GM21737 (cell line): ENCODE results near the gene ARAF.
"Not testable (repeated sequence)": the region's sequence is repeated elsewhere in the genome, so short reads cannot be mapped to it uniquely, and the experiment has no call there.

Experiments used
- ATAC-seq: cut with Tn5 transposase; IDR thresholded peaks from one replicate; pipeline ENCODE4 v1.9.1; 2021; ENCODE audit warnings: mild to moderate bottlenecking, moderate library complexity; ENCODE audit not compliant: unreplicated experiment

Gene ARAF

DNA sequence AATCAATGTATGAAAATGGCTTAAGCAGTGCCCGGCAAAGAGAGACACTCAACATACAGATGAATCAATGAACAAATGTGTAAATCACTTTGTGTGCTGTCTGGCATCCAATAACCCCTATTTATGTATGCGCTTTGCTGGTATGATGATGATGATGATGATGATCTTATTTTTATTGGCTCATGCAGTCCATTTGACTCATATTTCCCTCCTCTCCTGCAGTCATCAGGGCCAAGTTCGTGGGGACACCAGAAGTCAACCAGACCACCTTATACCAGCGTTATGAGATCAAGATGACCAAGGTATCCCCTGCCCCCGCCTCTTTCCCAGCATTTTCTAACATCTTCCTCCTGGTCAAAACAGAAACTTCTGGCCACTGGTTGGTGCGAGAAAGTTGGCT lies 23.7 kb downstream of the ARAF start:
- no peak for ATAC-seq

DNA sequence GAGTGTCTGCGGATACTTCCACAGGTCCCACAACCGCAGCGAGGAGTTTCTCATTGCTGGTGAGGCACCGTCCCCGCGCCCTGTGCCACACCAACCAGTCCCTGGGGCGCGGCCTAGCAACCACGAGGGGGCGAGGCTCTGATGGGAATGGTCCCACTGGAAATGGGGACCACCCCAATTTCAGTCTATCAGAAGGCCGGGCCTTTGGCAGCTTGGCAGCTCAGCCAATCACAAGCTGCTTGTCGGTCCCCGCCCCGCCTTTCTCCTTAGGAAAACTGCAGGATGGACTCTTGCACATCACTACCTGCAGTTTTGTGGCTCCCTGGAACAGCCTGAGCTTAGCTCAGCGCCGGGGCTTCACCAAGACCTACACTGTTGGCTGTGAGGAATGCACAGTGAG lies 24.3 kb downstream of the ARAF start:
- no peak for ATAC-seq

DNA sequence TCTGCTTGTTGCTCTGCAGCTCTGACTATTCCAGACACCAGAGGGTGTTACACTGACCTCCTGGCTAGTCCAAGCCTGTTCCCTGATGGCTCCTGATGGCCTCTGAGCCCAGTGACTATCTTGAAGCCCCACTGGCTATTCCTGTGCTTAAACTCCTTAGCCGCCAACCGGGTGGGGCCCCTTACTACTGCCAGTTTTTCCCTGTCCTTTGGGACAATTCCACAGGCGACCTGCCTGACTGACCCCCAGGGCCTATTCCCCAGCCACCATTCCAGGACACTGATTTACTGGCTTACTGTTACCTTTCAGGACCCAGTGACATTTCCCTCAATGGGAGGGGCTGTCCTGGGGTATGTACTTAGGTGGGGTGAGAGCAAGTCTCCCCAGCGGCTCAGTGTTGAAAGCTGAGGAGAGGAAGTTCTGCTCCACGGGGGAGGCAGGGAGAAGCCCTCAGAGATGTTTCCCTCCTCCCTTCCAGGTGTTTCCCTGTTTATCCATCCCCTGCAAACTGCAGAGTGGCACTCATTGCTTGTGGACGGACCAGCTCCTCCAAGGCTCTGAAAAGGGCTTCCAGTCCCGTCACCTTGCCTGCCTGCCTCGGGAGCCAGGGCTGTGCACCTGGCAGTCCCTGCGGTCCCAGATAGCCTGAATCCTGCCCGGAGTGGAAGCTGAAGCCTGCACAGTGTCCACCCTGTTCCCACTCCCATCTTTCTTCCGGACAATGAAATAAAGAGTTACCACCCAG lies 25.2 kb downstream of the ARAF start:
- no peak for ATAC-seq

DNA sequence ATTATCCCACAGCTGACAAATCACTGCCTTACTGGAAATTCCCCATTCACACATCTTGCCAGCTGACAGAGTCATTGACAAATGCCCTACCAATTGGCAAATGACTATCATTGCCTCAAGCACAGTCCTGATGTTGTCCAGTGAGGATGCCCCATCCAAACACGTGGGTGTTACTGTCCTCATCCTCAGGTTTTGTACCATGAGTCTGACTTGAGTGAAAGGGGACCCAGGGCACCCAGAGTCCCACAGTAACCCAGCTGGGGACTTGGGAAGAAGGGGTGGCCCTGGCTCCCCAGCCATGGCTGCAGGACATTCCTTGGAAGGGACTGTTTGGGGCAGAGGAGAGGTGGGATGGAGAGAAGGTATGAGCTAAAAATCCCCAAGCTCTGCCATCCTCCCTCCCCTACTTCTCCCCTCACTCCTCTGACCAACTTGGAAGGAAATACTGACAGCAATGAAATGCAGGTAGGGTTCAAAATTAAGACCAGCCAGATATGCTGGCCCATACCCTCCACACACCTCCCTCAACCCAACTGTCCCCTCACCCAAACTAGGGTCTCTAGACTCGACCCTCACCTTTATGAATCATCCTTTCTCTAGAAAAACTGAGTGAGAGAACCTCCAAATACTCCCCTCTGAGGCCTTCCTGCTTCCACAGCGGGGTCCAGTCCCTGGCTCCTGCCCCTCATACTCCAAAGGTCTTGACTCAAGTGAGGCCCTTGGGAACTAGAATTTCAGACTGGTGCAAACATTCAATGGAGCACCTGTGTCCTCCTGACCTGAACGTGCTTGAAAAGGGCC lies 26.3 kb downstream of the ARAF start:
- no peak for ATAC-seq

DNA sequence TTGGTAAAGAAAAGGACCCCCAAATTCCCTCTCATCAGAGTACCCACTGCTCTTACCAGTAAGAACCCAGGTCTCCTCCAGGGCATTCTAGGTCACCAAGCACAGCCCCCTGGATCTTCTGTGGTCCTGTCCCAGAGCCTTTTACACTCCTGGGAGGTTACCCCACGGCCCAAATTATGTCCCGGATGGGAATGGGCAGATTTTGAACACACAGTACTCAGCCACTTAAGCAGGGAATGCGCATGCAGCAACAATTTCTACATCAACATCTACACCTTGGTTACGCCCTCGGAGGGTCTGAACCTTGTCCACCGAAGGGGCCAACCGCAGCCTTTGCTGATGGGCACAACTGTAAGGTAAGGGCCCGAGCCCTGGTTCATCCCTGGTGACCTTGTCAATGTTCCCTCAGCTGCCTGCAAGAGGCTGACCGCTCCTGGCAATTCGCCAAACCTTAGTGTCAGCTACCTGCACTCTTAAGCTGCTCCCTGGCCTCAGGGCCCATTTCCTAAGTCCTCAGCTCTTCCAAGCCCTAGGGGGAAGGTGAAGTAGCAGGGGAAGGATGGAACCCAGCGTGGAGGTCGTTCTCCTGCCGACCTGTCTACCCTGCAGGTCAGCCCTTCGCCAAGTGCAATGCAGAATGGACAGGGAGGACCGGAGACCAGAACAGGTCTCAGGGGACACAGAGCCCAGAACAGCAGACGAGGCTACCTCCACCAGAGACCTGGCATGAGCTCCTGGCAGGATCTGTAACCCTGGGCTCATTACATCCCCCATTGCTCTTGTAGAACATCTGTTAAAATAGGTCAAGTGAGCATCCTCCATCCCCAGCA lies 27.1 kb downstream of the ARAF start:
- ATAC-seq = no peak

DNA sequence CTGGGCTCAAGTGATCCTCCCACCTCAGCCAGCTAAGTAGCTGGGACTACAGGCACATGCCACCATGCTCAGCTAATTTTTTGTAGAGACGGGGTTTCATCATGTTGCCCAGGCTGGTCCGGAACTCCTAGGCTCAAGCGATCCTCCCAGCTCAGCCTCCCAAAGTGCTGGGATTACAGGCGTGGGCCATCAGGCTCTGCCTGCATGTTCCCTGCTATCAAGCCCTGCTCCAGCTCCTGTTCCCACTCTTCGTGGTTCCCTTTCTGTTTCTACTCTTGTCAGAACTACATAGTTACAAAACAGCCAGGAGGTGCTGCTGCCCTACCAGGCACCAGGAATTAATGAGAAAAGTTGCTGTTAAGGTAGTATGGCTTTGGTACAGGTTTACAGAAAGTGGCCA lies 30.0 kb downstream of the ARAF start:
- no peak for ATAC-seq

DNA sequence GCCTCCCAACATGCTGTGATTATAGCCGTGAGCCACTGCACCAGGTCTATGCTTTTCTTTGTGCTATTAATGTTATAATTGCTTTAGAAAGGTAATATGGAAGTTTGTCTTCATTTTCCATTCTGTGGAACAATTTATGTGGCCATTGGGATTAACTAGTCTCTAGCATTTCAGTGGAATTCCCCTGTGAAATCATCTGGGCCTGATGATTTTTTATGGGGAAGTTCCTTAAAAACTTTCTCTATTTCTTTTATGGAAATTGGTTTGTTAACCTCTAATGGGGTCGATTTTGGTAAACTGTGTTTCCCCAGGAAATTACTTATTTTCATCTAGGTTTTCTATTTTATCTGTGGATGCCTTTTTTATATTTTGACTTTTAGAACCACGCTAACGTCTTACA lies 32.5 kb downstream of the ARAF start:
- ATAC-seq = no peak

DNA sequence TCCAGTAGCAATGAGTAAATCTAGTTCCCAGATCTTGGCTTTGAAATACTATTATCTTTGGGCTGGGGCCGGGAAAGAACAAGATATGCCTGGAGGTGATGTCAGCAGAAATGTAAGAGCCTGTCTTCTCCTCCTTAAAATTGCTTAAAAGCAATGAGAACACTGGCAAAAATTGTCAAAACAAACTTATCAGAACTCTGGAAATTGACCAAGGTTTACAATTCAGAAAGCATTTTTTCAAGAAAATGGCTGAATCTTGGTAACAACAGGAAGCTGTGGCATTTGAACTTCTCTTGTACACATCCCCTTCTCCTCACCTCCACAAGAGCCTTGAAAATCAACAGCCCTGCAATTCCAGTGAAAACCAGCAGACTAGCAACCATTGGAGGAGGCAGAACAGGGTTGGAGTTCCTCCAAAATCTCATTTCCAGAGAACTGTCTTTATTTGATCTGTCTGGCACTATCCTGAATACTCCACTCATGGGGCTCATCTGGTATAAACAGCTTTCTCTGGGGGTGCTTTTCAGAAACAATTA lies 34.8 kb downstream of the ARAF start:
- no peak for ATAC-seq

DNA sequence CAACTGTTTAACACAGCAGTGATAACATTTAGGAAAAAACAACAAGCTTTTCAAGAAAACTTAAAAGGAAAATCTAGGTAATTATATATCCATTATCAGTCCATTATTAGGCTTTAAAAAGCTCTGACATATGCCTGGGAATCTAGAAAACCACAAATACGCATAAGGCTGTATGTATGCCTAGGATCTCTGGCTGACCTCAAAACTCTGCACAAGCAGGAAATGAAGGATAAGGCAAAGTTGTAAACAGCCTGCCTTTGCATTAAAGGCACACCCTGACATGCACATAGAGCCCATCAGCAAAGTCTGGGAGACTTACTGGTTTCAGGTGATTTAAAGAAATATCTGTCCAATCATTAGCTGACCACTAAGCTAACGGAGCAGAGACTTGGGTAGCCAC lies 35.3 kb downstream of the ARAF start:
- no peak for ATAC-seq

DNA sequence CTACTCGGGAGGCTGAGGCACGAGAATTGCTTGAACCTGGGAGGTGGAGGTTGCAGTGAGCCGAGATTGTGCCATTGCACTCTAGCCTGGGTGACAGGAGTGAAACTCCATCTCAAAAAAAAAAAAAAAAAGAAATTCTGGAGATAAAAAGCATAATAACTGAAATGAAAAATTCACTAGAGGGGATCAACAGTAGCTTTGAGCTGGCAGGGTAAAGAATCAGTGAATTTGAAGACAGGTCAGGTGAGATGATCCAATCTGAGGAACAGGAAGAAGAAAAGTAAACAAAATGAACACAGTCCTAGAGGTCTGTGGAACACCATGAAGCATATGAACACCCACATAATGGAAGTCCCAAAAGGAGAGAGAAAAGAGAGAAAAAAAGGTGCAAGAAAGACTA lies 36.2 kb downstream of the ARAF start:
- no peak for ATAC-seq

DNA sequence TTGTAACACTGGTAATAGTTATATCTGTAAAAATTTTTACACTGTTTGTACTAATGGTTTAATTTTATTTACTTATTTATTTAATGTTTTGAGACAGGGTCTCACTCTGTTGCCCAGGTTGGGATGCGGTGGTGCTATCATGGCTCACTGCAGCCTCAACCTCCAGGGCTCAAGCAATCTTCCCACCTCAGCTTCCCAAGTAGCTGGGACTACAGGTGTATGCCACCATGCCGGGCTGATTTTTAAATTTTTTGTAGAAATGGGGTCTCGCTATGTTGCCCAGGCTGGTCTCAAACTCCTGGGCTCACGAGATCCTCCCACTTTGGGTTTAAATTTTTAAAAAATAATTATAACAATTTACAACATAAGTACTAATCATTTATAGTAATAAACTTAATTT lies 42.1 kb downstream of the ARAF start:
- ATAC-seq = not testable (repeated sequence)

DNA sequence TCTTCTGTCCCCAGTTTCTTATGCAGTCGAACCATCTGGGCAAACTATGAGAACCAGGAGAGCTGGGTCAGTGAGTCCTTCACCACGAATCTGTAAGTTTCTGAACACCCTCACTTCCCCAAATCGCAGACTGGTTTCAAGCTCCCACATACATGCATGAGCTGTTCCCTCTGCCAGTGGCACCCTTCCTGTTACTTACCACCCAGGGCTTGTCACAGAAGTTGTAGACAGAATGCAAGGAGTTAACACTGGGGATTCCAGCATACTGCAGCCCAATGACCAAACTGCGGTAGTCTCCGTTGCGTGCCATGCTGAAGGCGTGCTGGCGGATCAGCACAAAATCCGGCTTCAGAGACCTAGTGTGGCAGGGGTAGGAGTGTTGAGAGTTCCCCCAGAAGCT lies 44.0 kb downstream of the ARAF start:
- no peak for ATAC-seq

DNA sequence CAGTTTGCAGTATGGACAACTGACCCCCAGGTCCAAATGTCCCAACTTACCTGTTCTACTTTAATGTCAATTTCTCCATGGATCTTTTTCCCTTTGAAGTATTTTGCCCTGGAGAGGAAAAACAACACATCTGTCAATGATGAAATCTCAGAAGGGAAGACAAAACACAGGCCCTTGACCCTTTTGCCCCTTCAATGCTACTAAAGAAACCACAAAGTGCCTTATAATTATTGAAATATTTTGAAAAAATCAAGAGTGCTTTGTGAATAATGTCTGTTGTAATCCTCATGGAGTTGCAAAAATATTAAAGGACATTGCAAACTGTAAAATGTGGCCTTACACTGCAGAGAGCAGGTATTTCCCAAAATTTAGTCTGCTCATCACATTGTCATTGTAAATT lies 46.1 kb downstream of the ARAF start:
- ATAC-seq = no peak

DNA sequence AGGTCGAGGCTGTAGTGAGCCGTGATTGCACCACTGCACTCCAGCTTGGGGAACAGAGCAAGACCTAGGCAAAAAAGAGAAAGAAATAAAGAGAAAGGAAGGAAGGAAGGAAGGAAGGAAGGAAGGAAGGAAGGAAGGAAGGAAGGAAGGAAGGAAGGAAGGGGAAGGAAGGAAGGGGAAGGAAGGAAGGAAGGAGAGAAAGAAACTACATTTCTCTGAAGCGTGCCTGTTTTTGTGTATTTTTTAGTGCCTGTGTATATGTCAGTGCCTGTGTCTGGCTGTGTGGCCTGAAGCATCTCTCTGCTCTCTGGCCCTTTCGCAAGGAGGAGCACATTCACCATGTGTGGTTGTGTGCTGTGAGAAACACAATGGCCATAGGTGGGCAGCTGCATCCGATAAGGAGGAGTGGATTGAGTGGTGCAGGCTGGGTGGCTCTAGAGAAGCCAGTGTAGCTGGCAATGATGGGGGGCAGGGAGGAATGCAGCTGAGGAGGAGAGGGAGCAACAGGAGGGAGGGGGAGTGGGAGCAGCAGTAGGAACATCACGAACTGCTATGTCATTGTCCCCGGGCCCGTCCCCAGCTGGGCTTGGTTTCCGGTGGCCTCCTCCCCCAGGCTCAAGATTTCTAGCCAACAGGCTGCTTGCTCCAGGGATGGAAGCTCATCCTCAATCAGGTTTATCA lies 47.3 kb downstream of the ARAF start:
- no peak for ATAC-seq

DNA sequence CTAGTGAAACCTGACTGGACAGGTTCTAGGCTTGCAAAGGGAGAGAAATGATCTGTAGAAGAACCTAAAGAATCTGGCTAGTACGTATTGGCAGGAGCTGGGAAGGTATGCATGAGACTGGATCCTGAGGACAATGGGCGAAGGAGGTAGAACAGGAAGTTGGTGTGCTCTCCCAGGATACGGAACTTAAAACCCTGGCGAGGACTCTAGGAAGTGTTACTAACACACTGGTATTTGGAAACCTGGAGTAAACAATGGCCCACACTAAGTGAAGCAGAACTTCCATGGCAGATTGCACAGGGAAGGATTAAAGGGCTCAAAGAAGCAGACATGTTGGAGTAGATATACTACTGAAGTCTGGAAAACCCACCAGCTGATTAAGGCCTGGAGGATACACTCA lies 49.5 kb downstream of the ARAF start:
- no peak for ATAC-seq

DNA sequence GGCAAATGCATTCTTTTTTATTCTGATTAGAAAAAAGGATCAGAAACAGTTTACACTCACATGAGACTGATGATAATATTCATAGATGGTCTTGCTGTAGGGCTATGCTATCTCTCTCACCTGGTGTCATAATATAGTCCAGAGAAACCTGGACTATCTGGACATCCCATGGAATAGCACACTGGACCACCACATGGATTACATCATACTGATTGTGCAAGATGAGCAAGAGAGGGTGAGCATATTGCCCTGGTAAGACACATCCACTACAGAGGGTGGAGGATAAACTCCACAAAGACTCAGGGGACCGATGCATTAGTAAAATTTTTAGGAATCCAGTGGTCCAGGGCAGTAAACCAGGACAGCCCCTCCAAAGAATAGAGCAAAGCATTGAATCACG lies 50.5 kb downstream of the ARAF start:
- ATAC-seq = no peak

DNA sequence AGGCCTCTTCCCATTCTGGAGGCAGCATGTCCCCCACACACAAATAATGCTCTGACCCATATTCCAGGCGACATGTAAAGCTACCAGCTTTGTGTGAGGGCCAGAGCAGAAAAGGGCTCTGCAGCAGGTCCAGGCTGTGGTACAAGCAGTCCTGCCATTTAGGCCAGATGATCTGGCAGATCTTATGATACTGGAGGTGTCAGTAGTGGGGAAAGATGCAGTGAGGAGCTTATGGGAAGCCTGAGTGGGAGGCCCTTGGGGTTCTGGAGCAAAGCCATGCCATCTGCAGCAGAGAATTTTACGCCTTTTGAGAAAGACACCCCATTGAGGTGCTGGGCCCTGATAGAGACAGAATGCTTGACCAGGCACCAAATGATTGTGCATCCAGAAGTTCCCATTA lies 50.9 kb downstream of the ARAF start:
- no peak for ATAC-seq

DNA sequence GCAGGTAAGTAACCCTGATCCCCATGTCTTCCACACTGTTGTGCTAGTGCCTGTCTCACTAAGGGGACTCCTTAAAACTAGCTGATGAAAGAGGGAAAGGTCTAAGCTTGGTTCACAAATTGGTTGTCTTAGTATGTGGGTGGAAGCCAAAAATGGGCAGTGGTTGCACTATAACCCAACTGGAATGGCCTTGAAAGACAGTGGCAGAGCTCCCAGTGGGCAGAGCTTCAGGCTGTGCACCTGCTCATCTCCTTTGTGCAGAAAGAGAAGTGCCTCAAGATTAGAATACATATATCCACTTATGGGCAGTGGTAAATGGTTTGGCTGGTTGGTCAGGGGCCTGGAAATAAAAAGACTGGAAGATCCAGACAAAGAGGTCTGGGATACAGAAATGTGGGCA lies 51.4 kb downstream of the ARAF start:
- no peak for ATAC-seq

DNA sequence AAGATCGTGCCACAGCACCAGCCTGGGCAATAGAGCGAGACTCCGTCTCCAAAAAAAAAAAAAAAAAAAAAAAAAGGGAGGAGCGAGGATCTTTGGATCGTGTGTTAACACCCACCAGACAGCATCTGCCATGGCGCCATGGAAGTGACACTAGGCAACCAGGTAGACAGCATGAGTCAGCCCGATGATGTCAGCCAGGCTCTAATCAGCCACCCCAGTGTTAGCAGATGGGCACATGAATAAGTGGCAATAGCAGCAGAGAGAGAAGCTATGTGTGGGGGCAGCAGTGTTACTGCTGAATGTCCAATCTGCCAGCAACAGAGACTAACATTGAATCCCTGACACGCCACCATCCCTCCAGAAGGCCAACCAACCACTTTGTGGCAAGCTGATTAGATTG lies 52.1 kb downstream of the ARAF start:
- ATAC-seq = no peak

DNA sequence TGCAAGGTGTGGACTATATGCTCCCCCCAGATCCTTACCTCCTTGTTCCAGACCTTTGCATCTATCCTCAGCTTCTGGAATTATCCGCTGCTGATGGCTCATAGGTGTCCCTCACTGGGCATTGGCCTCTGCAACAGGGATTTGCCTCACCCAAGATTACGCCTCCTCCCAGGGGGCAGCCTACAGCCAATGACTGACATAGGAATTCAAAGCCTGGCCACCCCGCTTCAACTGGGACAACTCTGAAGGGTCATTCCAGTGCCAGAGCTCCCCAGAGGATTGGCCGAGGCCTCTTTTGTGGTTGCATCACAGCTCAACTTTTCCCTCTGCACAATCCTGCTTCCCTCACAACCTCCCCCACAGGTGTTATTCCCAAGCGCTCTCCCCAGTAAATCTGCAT lies 53.6 kb downstream of the ARAF start:
- ATAC-seq = no peak

DNA sequence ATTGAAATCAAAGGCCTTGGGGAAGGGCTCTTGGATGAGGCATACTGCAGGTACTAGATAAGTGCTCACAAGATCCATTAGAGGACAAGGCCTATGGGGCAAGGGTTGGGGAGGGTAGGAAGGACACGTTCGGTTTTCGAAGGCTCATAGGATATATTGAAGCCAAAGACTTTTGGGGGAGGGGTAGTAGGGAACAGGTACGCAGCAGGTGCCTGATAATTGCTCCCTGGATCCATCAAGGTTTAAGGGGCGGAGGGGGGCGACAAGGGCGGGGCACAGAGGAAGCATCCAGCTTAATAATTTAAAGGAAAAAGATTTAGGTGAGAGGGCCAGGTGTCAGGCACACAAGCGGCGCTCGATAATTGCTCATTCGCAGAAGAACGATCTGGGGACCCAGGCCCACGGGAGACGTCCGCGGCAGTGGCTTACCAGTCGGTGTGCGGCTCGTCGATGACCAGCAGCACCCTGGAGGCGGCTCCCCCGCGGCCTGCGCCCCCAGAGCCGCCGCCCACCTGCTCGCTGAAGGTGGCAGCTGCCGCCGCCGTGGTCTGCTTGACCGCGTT lies 58.0 kb downstream of the ARAF start:
- no peak for ATAC-seq
